SK-N-SH treated with all-trans-retinoic acid at 6 μM for 48 hours (cell line): ENCODE measurements around the gene SDE2.

ENCODE experiments used
- ATAC-seq: fragments of 200-7000 bp; cut with Tn5 transposase; 3 replicates; pipeline ENCODE4 v1.9.1; 2020; ENCODE audit warnings: mild to moderate bottlenecking, moderate library complexity
- ARNTL ChIP-seq: fragments of 450-650 bp; formaldehyde crosslinking; IDR thresholded peaks from 2 replicates; pipeline ENCODE4 v1.5.0; 2020; ENCODE audit warnings: low read depth, mild to moderate bottlenecking, moderate library complexity, borderline replicate concordance
- CSDC2 ChIP-seq: fragments of 250-450 bp; sonication (Bioruptor Pico); IDR thresholded peaks from 2 replicates; pipeline ENCODE4 v1.5.0; 2020; ENCODE audit warnings: mild to moderate bottlenecking, moderate library complexity
- ESRRG ChIP-seq: fragments of 250-450 bp; sonication (Bioruptor Pico); IDR thresholded peaks from 2 replicates; pipeline ENCODE4 v1.6.1; 2021; ENCODE audit warnings: mild to moderate bottlenecking
- GLIS3 ChIP-seq: fragments of 250-450 bp; sonication (Bioruptor Pico); IDR thresholded peaks from 2 replicates; pipeline ENCODE4 v1.5.0; 2020; ENCODE audit warnings: mild to moderate bottlenecking, moderate library complexity
- ISL1 ChIP-seq: fragments of 250-450 bp; sonication (Bioruptor Pico); IDR thresholded peaks from 2 replicates; pipeline ENCODE4 v2.1.2; 2022; ENCODE audit warnings: mild to moderate bottlenecking, moderate library complexity
- OSR1 ChIP-seq: fragments of 250-450 bp; sonication (Bioruptor Pico); IDR thresholded peaks from 2 replicates; pipeline ENCODE4 v1.8.0; 2022; ENCODE audit warnings: moderate library complexity, mild to moderate bottlenecking, inconsistent platforms
- PPARA ChIP-seq: fragments of 250-450 bp; sonication (Bioruptor Pico); IDR thresholded peaks from 2 replicates; pipeline ENCODE4 v1.5.0; 2020; ENCODE audit warnings: mild to moderate bottlenecking, borderline replicate concordance
- RARB ChIP-seq: fragments of 250-450 bp; sonication (Bioruptor Pico); IDR thresholded peaks from 2 replicates; pipeline ENCODE4 v1.8.0; 2021; ENCODE audit warnings: mild to moderate bottlenecking, moderate library complexity
- SNAI2 ChIP-seq: fragments of 250-450 bp; sonication (Bioruptor Pico); IDR thresholded peaks from 2 replicates; pipeline ENCODE4 v1.5.0; 2020; ENCODE audit warnings: mild to moderate bottlenecking, moderate library complexity
- TCF4 ChIP-seq: fragments of 250-450 bp; sonication (Bioruptor Pico); IDR thresholded peaks from 2 replicates; pipeline ENCODE4 v1.8.0; 2021; ENCODE audit warnings: mild to moderate bottlenecking, moderate library complexity, borderline replicate concordance
- TOX ChIP-seq: fragments of 250-450 bp; sonication (Bioruptor Pico); IDR thresholded peaks from 2 replicates; pipeline ENCODE4 v1.8.0; 2021; ENCODE audit warnings: mild to moderate bottlenecking, moderate library complexity, borderline replicate concordance
- TSHZ2 ChIP-seq: fragments of 250-450 bp; sonication (Bioruptor Pico); IDR thresholded peaks from 2 replicates; pipeline ENCODE4 v1.5.0; 2020; ENCODE audit warnings: mild to moderate bottlenecking, moderate library complexity
- ZC3H10 ChIP-seq: fragments of 250-450 bp; sonication (Bioruptor Pico); IDR thresholded peaks from 2 replicates; pipeline ENCODE4 v1.5.1; 2021; ENCODE audit warnings: mild to moderate bottlenecking, moderate library complexity
- ZFP30 ChIP-seq: fragments of 450-650 bp; formaldehyde crosslinking; IDR thresholded peaks from 2 replicates; pipeline ENCODE4 v1.5.0; 2022; ENCODE audit warnings: mild to moderate bottlenecking, moderate library complexity
- ZNF565 ChIP-seq: fragments of 450-650 bp; formaldehyde crosslinking; conservative IDR thresholded peaks from 2 replicates; pipeline ENCODE4 v1.5.0; 2020; ENCODE audit warnings: low read depth, mild to moderate bottlenecking, moderate library complexity
- ZNF70 ChIP-seq: fragments of 450-650 bp; formaldehyde crosslinking; IDR thresholded peaks from 2 replicates; pipeline ENCODE4 v1.5.0; 2020; ENCODE audit warnings: mild to moderate bottlenecking, moderate library complexity
- ZNF8 ChIP-seq: fragments of 450-650 bp; formaldehyde crosslinking; IDR thresholded peaks from 2 replicates; pipeline ENCODE4 v1.5.0; 2020; ENCODE audit warnings: mild to moderate bottlenecking, moderate library complexity
- TF ChIP-seq, protein P1 (sequence below): fragments of 250-450 bp; sonication (Bioruptor Pico); IDR thresholded peaks from 2 replicates; pipeline ENCODE4 v1.5.1; 2021; ENCODE audit warnings: mild to moderate bottlenecking, moderate library complexity
- TF ChIP-seq, protein P2 (sequence below): fragments of 250-450 bp; sonication (Bioruptor Pico); IDR thresholded peaks from 2 replicates; pipeline ENCODE4 v1.5.1; 2020; ENCODE audit warnings: low read depth, mild to moderate bottlenecking, moderate library complexity
- TF ChIP-seq, protein P3 (sequence below): fragments of 250-450 bp; sonication (Bioruptor Pico); IDR thresholded peaks from 2 replicates; pipeline ENCODE4 v1.8.0; 2020; ENCODE audit warnings: mild to moderate bottlenecking, moderate library complexity, borderline replicate concordance
- TF ChIP-seq, protein P4 (sequence below): fragments of 250-450 bp; sonication (Bioruptor Pico); IDR thresholded peaks from 2 replicates; pipeline ENCODE4 v1.8.0; 2021; ENCODE audit warnings: low read depth, mild to moderate bottlenecking, moderate library complexity, borderline replicate concordance

SDE2 gene

DNA sequence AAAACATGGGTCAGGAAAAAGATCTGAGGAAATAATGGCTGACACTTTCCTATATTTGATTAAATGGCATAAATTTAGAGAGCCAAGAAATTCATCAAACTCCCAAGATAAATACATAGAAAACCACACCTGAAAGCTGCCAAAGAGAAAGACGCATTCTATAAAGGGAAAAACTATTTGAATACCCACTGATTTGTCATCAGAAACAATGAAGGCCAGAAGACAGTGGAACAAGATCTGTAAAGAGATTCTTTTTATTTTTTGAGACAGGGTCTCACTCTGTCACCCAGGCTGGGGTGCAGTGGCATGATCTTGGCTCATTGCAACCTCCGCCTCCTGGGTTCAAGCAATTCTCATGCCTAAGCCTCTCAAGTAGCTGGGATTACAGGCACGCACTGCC, 17.4 kb downstream of the SDE2 start:
- no peak for ATAC-seq
- TF ChIP-seq TOX (CRISPR knock-in tag) (no peak), TCF4 (CRISPR knock-in tag) (no peak), TSHZ2 (CRISPR knock-in tag) (no peak), ESRRG (CRISPR knock-in tag) (no peak), ZFP30 (CRISPR knock-in tag) (no peak)
- TF ChIP-seq, protein P1, sequence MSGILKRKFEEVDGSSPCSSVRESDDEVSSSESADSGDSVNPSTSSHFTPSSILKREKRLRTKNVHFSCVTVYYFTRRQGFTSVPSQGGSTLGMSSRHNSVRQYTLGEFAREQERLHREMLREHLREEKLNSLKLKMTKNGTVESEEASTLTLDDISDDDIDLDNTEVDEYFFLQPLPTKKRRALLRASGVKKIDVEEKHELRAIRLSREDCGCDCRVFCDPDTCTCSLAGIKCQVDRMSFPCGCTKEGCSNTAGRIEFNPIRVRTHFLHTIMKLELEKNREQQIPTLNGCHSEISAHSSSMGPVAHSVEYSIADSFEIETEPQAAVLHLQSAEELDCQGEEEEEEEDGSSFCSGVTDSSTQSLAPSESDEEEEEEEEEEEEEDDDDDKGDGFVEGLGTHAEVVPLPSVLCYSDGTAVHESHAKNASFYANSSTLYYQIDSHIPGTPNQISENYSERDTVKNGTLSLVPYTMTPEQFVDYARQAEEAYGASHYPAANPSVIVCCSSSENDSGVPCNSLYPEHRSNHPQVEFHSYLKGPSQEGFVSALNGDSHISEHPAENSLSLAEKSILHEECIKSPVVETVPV (CRISPR knock-in tag) = no peak

DNA sequence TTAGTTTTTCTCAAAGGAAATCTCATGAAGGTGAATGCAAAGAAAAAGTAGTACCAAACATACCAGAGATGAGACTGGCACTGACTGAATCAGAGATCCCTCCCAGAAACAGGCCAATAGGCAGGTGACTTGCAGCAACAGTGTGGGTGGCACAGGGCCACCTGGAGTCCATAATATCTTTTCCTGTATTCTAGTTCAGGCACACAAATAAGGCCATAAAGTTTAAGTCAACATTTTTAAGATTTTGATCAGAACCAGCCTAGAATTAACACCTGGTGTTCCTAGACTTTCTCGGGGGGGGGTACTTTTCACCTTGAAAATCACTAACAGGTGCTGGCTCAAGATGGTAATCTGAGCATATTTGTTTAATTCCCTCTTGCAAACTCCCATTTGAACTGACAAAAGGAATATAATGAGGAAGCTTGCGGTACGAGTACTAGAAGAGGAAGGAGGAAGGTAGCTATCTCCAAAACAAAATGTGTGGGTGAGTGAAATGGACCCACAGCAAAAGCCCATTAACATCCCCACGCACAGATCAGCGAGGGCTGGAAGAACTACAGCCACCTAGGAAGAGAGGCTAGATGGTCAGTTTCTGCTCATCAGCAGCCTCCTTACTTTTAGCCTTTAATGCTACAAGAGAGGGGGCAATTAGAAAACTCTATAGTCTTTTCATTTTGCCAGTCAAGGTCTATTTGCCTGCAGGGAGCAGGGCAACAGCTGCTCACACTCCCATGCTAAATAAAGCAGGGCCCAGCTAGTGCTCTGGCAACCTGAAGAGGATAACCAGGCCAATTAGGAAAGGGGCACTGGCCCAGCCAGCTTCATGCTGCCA, 18.9 kb downstream of the SDE2 start:
- ATAC-seq = no peak
- no peak for TF ChIP-seq ZNF565 (CRISPR knock-in tag)
- no peak for TF ChIP-seq ISL1 (CRISPR knock-in tag)
- TF ChIP-seq PPARA (CRISPR knock-in tag) = no peak
- TF ChIP-seq, protein P2, sequence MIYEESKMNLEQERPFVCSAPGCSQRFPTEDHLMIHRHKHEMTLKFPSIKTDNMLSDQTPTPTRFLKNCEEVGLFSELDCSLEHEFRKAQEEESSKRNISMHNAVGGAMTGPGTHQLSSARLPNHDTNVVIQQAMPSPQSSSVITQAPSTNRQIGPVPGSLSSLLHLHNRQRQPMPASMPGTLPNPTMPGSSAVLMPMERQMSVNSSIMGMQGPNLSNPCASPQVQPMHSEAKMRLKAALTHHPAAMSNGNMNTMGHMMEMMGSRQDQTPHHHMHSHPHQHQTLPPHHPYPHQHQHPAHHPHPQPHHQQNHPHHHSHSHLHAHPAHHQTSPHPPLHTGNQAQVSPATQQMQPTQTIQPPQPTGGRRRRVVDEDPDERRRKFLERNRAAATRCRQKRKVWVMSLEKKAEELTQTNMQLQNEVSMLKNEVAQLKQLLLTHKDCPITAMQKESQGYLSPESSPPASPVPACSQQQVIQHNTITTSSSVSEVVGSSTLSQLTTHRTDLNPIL = no peak
- TF ChIP-seq ZNF70 = no peak
- TF ChIP-seq, protein P3, sequence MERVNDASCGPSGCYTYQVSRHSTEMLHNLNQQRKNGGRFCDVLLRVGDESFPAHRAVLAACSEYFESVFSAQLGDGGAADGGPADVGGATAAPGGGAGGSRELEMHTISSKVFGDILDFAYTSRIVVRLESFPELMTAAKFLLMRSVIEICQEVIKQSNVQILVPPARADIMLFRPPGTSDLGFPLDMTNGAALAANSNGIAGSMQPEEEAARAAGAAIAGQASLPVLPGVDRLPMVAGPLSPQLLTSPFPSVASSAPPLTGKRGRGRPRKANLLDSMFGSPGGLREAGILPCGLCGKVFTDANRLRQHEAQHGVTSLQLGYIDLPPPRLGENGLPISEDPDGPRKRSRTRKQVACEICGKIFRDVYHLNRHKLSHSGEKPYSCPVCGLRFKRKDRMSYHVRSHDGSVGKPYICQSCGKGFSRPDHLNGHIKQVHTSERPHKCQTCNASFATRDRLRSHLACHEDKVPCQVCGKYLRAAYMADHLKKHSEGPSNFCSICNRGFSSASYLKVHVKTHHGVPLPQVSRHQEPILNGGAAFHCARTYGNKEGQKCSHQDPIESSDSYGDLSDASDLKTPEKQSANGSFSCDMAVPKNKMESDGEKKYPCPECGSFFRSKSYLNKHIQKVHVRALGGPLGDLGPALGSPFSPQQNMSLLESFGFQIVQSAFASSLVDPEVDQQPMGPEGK (CRISPR knock-in tag) = no peak
- TF ChIP-seq, protein P4, sequence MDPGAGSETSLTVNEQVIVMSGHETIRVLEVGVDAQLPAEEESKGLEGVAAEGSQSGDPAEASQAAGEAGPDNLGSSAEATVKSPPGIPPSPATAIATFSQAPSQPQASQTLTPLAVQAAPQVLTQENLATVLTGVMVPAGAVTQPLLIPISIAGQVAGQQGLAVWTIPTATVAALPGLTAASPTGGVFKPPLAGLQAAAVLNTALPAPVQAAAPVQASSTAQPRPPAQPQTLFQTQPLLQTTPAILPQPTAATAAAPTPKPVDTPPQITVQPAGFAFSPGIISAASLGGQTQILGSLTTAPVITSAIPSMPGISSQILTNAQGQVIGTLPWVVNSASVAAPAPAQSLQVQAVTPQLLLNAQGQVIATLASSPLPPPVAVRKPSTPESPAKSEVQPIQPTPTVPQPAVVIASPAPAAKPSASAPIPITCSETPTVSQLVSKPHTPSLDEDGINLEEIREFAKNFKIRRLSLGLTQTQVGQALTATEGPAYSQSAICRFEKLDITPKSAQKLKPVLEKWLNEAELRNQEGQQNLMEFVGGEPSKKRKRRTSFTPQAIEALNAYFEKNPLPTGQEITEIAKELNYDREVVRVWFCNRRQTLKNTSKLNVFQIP (CRISPR knock-in tag) = no peak
- no peak for TF ChIP-seq OSR1 (CRISPR knock-in tag)
- TF ChIP-seq TOX (CRISPR knock-in tag) = no peak
- no peak for TF ChIP-seq ARNTL (CRISPR knock-in tag)
- TF ChIP-seq ZC3H10 (CRISPR knock-in tag) = no peak

- ATAC-seq = no peak
- TF ChIP-seq, protein P2 = no peak
- TF ChIP-seq PPARA (CRISPR knock-in tag) (no peak), ESRRG (CRISPR knock-in tag) (no peak), ARNTL (CRISPR knock-in tag) (no peak), ZFP30 (CRISPR knock-in tag) (no peak), OSR1 (CRISPR knock-in tag) (no peak), GLIS3 (CRISPR knock-in tag) (no peak), TSHZ2 (CRISPR knock-in tag) (no peak), ZNF8 (CRISPR knock-in tag) (no peak), RARB (CRISPR knock-in tag) (no peak), SNAI2 (no peak), CSDC2 (no peak), ZNF70 (no peak)
- TF ChIP-seq, protein P4 (CRISPR knock-in tag) = no peak
These were observed 19.7 kb downstream of the SDE2 start for GRCh38 chr1:225979421-225979820.
